Stimulated activated CD4-positive, alpha-beta T cell treated with anti-CD3 and anti-CD28 coated beads, Interleukin-4, amount 100 ng/mL, for 4 hours (primary cell): ENCODE measurements around the gene TMEM204.

Experiments
- DNase-seq, 2 experiments: peaks; one replicate each; pipeline ENCODE4 v3.0.0-alpha.2; 2020

TMEM204 gene

GRCh38 chr16:1539720-1540555 is 6.5 kb downstream of the TMEM204 start:
- no peak for DNase-seq

- DNase-seq, result no peak
Observed at GRCh38 chr16:1540556-1540855, 7.0 kb downstream of the TMEM204 start.

GRCh38 chr16:1541293-1542165 is 8.1 kb downstream of the TMEM204 start:
- no peak for DNase-seq

DNA sequence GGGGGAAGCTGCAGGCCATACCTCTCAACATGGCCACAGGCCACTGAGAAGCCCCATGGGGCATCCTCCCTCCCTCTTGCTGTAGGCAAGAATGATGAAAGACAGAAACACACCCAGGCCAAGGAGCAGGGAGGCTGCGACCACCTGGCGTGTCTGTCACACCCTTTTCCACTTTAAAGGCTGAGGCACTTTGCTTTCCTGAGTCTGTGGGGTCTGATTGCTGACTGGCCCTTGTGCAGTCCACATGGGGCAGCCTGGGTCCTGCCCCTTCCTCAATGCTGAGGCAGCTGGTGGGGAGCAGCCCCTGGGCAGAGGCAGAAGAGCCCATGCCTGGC is 8.7 kb downstream of the TMEM204 start:
- DNase-seq, result no peak

- no peak for DNase-seq
Observed at GRCh38 chr16:1542533-1542932, 9.1 kb downstream of the TMEM204 start.

- DNase-seq, result peak; percentile 52 to 73
Observed at GRCh38 chr16:1543085-1543896, 9.8 kb downstream of the TMEM204 start.

- DNase-seq, result no peak
Observed at GRCh38 chr16:1545044-1546040, 11.9 kb downstream of the TMEM204 start.

- DNase-seq, result no peak
Observed at GRCh38 chr16:1546430-1546829, 13.0 kb downstream of the TMEM204 start.

GRCh38 chr16:1548233-1548632 is 14.8 kb downstream of the TMEM204 start:
- DNase-seq, result no peak

GRCh38 chr16:1548727-1549126 is 15.3 kb downstream of the TMEM204 start:
- DNase-seq, result no peak

DNA sequence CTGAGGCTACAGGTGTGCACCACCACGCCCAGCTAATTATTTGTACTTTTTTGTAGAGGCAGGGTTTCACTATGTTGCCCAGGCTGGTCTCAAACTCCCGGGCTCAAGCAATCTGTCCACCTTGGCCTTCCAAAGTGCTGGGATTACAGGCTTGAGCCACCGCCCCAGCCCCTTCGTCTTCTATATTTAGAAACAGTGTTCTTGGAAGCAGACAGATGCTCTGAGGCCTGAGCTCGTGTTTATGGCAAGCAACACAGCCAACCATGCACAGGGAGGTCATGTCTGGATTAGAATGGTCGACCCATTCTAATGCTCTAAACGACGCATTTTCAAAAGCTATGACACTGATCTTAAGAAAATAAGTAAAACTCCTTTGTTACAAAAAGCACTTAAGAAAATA is 16.6 kb downstream of the TMEM204 start:
- no peak for DNase-seq

GRCh38 chr16:1550696-1551095 is 17.2 kb downstream of the TMEM204 start:
- no peak for DNase-seq

- no peak for DNase-seq
Observed at GRCh38 chr16:1551166-1551565, 17.7 kb downstream of the TMEM204 start.

DNA sequence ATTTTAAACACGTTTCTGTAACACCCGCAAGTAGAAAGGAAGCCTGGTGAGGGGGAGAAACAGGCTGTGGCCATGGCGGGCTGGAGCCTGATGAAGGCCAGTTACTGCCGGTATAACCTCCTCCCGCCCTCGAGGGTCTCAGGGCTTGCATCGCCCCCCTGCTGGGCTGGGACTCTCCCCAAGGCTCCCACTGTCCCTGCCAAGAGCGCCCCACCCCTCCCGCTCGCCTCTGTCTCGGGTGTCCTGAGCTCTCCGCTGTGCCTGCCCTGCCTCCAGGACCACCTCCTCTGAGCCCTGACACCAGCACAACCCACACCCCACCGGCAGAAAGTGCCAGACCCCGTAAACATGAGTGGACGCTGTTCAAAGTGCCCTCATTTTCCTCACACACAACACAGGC is 18.7 kb downstream of the TMEM204 start:
- no peak for DNase-seq

GRCh38 chr16:1553946-1554825 is 20.7 kb downstream of the TMEM204 start:
- no peak for DNase-seq

DNA sequence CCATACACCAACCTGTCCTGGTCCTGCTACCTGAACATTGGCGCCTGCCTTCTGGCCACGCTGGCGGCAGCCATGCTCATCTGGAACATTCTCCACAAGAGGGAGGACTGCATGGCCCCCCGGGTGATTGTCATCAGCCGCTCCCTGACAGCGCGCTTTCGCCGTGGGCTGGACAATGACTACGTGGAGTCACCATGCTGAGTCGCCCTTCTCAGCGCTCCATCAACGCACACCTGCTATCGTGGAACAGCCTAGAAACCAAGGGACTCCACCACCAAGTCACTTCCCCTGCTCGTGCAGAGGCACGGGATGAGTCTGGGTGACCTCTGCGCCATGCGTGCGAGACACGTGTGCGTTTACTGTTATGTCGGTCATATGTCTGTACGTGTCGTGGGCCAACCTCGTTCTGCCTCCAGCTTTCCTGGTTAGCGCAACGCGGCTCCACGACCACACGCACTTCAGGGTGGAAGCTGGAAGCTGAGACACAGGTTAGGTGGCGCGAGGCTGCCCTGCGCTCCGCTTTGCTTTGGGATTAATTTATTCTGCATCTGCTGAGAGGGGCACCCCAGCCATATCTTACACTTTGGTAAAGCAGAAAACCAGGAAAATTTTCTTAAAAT is 21.5 kb downstream of the TMEM204 start:
- DNase-seq, result no peak

- DNase-seq, result no peak
Observed at GRCh38 chr16:1556254-1556653, 22.8 kb downstream of the TMEM204 start.

GRCh38 chr16:1557074-1557473 is 23.6 kb downstream of the TMEM204 start:
- DNase-seq, result no peak

DNA sequence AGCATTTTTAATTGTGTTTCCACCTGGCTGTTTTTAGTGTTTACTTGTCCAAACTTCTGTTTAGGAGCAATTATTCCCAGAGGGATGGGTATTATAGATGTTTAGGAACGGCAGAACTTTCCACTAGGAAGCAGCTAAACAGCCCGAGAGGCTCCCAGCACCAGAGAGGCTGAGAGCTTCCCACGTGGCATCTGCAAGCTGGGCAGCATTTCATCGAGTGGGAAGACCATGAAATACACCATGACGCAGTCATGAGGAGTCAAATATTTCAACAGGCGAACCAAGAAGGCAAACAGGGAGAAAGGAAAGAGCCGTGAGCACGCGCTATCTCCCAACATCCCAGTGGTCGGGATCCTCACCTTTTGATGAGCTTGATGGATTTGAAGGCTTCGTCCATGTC is 24.1 kb downstream of the TMEM204 start:
- no peak for DNase-seq

- peak in 1 of 2 experiments; percentile 26 for DNase-seq
Observed at GRCh38 chr16:1559446-1559975, 26.0 kb downstream of the TMEM204 start.
